Type B pancreatic cell (in vitro differentiated cells): Measurements from ENCODE around the gene ATG101. TPM values are rescaled to one million over a fixed set of nuclear protein-coding genes. Genes with fewer than 3 reads are reported as not detected.

Experiments
- DNase-seq: peaks from one replicate; pipeline ENCODE4 v3.0.0; 2021; ENCODE audit warnings: mixed read lengths; ENCODE audit not compliant: unreplicated experiment; ENCODE audit errors: extremely low spot score
- H3K27ac Mint-ChIP-seq: 2 replicates; pipeline ENCODE4 v1.8.0; 2021; ENCODE audit warnings: mild to moderate bottlenecking, mixed read lengths
- H3K27me3 Mint-ChIP-seq: 2 replicates; pipeline ENCODE4 v1.8.0; 2021; ENCODE audit warnings: mixed read lengths
- H3K36me3 Mint-ChIP-seq: 2 replicates; pipeline ENCODE4 v1.8.0; 2021; ENCODE audit warnings: mixed read lengths
- H3K4me1 Mint-ChIP-seq: one replicate; pipeline ENCODE4 v1.8.0; 2021; ENCODE audit warnings: mixed read lengths; ENCODE audit not compliant: unreplicated experiment
- H3K4me3 Mint-ChIP-seq: 2 replicates; pipeline ENCODE4 v1.8.0; 2021; ENCODE audit warnings: mild to moderate bottlenecking, mixed read lengths
- H3K9me3 Mint-ChIP-seq: 2 replicates; pipeline ENCODE4 v1.8.0; 2021; ENCODE audit warnings: mixed read lengths
- CTCF ChIP-seq: fragments of 200-600 bp; sonication (generic); conservative IDR thresholded peaks from 2 replicates; pipeline ENCODE4 v1.5.0; 2021; ENCODE audit warnings: antibody characterized with exemption, mild to moderate bottlenecking
- total RNA-seq: library from RNA; stranded (reverse); gene quantifications from 2 replicates; pipeline ENCODE4 v1.2.1, GENCODE V29; 2021; ENCODE audit warnings: low replicate concordance

The ATG101 gene
- total RNA-seq, 1 donor from 2014 or later = 35.7 TPM

GRCh38 chr12:52049286-52049685 lies 20.5 kb upstream of the ATG101 start:
- H3K27me3 Mint-ChIP-seq = peaks cover 17% of the 10 kb centered on the region
- peaks cover 24% of the 10 kb centered on the region for H3K4me1 Mint-ChIP-seq
- no peaks in the 10 kb centered on the region for H3K36me3 Mint-ChIP-seq
- H3K4me3 Mint-ChIP-seq = peak overlapping the region; percentile 92
- TF ChIP-seq CTCF = no peak
- no peak for DNase-seq
- peak overlapping the region; percentile 97 for H3K27ac Mint-ChIP-seq
- no peaks in the 10 kb centered on the region for H3K9me3 Mint-ChIP-seq

GRCh38 chr12:52049688-52050087 lies 20.1 kb upstream of the ATG101 start:
- Mint-ChIP-seq H3K36me3 (no peaks in the 10 kb centered on the region), H3K9me3 (no peaks in the 10 kb centered on the region), H3K27ac (peak overlapping the region; percentile 97), H3K27me3 (peaks cover 17% of the 10 kb centered on the region), H3K4me3 (peak overlapping the region; percentile 92), H3K4me1 (peaks cover 24% of the 10 kb centered on the region)
- no peak for TF ChIP-seq CTCF
- DNase-seq = no peak

- H3K9me3 Mint-ChIP-seq = no peaks in the 10 kb centered on the region
- peak overlapping the region; percentile 97 for H3K27ac Mint-ChIP-seq
- peaks cover 24% of the 10 kb centered on the region for H3K4me1 Mint-ChIP-seq
- peak overlapping the region; percentile 92 for H3K4me3 Mint-ChIP-seq
- TF ChIP-seq CTCF = no peak
- peaks cover 17% of the 10 kb centered on the region for H3K27me3 Mint-ChIP-seq
- no peak for DNase-seq
- no peaks in the 10 kb centered on the region for H3K36me3 Mint-ChIP-seq
Observed at GRCh38 chr12:52050116-52050757, 19.5 kb upstream of the ATG101 start.

- Mint-ChIP-seq H3K9me3 (no peaks in the 10 kb centered on the region), H3K4me1 (peaks cover 24% of the 10 kb centered on the region), H3K4me3 (peak within 1 kb of the TSS; percentile 92), H3K27me3 (peaks cover 17% of the 10 kb centered on the region), H3K36me3 (no peaks in the 10 kb centered on the region), H3K27ac (peak within 1 kb of the TSS; percentile 97)
- DNase-seq = peak; percentile 96
- no peak for TF ChIP-seq CTCF
Observed at GRCh38 chr12:52050758-52051541, 18.8 kb upstream of the ATG101 start, which contains the start of gene NR4A1. NR4A1 (plus strand) TSS chr12:52051442; CDS start chr12:52054329, 2,887 bp downstream.

- Mint-ChIP-seq H3K27me3 (peaks cover 17% of the 10 kb centered on the region), H3K9me3 (no peaks in the 10 kb centered on the region), H3K4me1 (peaks cover 24% of the 10 kb centered on the region), H3K4me3 (peak overlapping the region; percentile 92), H3K27ac (peak overlapping the region; percentile 97), H3K36me3 (no peaks in the 10 kb centered on the region)
- DNase-seq = no peak
- TF ChIP-seq CTCF = no peak
Observed at GRCh38 chr12:52052468-52053186, 17.2 kb upstream of the ATG101 start.
